ENCODE results near the gene CHSY3.

The CHSY3 gene

DNA sequence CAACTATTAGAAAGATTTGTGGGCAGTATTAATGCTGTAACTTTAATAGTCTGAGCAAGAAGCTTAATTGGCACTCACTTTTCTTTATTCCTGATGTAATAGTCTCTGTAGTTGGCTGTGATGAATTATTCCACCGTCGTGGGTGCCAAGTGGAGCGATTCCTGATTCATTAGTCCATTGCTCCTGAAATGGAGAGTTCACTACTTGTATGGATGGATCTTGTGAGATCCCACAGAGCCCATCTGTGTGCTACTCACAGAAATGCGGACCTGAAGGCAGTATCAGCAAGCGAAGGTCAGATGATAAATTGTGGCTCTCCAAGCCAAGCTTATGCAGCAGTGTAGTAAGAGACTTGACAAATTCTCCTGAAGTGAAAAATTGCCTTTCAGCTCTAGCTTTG lies 212.2 kb downstream of the CHSY3 start (continued):
- TF ChIP-seq, protein P1, sequence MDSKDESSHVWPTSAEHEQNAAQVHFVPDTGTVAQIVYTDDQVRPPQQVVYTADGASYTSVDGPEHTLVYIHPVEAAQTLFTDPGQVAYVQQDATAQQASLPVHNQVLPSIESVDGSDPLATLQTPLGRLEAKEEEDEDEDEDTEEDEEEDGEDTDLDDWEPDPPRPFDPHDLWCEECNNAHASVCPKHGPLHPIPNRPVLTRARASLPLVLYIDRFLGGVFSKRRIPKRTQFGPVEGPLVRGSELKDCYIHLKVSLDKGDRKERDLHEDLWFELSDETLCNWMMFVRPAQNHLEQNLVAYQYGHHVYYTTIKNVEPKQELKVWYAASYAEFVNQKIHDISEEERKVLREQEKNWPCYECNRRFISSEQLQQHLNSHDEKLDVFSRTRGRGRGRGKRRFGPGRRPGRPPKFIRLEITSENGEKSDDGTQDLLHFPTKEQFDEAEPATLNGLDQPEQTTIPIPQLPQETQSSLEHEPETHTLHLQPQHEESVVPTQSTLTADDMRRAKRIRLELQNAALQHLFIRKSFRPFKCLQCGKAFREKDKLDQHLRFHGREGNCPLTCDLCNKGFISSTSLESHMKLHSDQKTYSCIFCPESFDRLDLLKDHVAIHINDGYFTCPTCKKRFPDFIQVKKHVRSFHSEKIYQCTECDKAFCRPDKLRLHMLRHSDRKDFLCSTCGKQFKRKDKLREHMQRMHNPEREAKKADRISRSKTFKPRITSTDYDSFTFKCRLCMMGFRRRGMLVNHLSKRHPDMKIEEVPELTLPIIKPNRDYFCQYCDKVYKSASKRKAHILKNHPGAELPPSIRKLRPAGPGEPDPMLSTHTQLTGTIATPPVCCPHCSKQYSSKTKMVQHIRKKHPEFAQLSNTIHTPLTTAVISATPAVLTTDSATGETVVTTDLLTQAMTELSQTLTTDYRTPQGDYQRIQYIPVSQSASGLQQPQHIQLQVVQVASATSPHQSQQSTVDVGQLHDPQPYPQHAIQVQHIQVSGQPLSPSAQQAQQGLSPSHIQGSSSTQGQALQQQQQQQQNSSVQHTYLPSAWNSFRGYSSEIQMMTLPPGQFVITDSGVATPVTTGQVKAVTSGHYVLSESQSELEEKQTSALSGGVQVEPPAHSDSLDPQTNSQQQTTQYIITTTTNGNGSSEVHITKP (tag by site-specific recombination; IDR thresholded peaks at IDR 0.05) = no peak

DNA sequence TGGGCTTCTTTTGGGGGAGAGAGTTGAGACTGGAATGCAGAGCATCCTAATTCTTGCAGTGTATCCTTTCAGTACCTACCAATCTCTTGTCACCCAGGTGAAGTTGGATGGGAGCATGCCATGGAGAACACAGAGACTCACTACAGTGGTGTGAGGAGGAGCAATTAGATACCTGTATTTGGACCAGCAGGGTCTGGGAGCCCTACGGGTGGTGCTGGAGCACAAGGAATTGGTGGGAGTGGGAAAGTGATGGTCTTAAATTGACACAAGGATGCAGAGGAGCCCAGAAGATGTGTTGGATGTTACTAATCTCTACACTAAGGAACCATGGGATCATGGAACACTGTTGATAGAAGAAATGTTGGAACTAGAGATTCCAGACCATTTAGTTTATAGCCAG lies 212.7 kb downstream of the CHSY3 start:
- H3K27ac ChIP-seq (ENCODE audit: extremely low read depth, low read depth, low read length) = no peak overlapping the region
- ChIA-PET POLR2A (no interaction called here), CTCF (interaction anchor here (0.7 kb wide), 1 partner anchor 604 kb away, joined by 6 read pairs; no protein-coding TSS in a partner anchor)
- no peaks in the 10 kb centered on the region for H3K9me3 ChIP-seq (ENCODE audit: control insufficient read depth, insufficient read depth, low read depth, low read length)
- no peaks in the 10 kb centered on the region for H3K36me3 ChIP-seq (ENCODE audit: control insufficient read depth in 2 of 2, insufficient read depth in 1 of 2, low read length in 2 of 2)
- TF ChIP-seq ZNF621 (tag by site-specific recombination; IDR thresholded peaks at IDR 0.05) = no peak
- TF ChIP-seq PRDM1 (tag by site-specific recombination; IDR thresholded peaks at IDR 0.05) = no peak
- TF ChIP-seq, protein P2, sequence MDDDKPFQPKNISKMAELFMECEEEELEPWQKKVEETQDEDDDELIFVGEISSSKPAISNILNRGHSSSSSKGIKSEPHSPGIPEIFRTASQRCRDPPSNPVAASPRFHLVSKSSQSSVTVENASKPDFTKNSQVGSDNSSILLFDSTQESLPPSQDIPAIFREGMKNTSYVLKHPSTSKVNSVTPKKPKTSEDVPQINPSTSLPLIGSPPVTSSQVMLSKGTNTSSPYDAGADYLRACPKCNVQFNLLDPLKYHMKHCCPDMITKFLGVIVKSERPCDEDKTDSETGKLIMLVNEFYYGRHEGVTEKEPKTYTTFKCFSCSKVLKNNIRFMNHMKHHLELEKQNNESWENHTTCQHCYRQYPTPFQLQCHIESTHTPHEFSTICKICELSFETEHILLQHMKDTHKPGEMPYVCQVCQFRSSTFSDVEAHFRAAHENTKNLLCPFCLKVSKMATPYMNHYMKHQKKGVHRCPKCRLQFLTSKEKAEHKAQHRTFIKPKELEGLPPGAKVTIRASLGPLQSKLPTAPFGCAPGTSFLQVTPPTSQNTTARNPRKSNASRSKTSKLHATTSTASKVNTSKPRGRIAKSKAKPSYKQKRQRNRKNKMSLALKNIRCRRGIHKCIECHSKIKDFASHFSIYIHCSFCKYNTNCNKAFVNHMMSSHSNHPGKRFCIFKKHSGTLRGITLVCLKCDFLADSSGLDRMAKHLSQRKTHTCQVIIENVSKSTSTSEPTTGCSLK (tag by site-specific recombination; IDR thresholded peaks at IDR 0.05) = no peak
- TF ChIP-seq ZNF169 (tag by site-specific recombination; IDR thresholded peaks at IDR 0.05) = no peak
- TF ChIP-seq ZFP41 (tag by site-specific recombination; IDR thresholded peaks at IDR 0.05; ENCODE audit: borderline replicate concordance) = no peak
- TF ChIP-seq, protein P3, sequence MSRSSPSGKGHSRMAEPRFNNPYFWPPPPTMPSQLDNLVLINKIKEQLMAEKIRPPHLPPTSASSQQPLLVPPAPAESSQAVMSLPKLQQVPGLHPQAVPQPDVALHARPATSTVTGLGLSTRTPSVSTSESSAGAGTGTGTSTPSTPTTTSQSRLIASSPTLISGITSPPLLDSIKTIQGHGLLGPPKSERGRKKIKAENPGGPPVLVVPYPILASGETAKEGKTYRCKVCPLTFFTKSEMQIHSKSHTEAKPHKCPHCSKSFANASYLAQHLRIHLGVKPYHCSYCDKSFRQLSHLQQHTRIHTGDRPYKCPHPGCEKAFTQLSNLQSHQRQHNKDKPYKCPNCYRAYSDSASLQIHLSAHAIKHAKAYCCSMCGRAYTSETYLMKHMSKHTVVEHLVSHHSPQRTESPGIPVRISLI (tag by site-specific recombination; IDR thresholded peaks at IDR 0.05) = no peak
- no peak for TF ChIP-seq ZNF521 (tag by site-specific recombination; IDR thresholded peaks at IDR 0.05)
- TF ChIP-seq ZNF624 (tag by site-specific recombination; IDR thresholded peaks at IDR 0.05) = no peak
- TF ChIP-seq ZNF366 (tag by site-specific recombination; conservative IDR thresholded peaks at IDR 0.05) = no peak
- TF ChIP-seq ZNF596 (tag by site-specific recombination; IDR thresholded peaks at IDR 0.05) = no peak
- no peak for TF ChIP-seq ZNF132 (tag by site-specific recombination; IDR thresholded peaks at IDR 0.05; ENCODE audit: borderline replicate concordance)
- no peak for TF ChIP-seq GLIS1 (tag by site-specific recombination; IDR thresholded peaks at IDR 0.05)
- TF ChIP-seq ZNF777 (tag by site-specific recombination; IDR thresholded peaks at IDR 0.05; ENCODE audit: borderline replicate concordance) = no peak
- TF ChIP-seq ZNF48 (tag by site-specific recombination; IDR thresholded peaks at IDR 0.05) = no peak
- TF ChIP-seq, protein P4, sequence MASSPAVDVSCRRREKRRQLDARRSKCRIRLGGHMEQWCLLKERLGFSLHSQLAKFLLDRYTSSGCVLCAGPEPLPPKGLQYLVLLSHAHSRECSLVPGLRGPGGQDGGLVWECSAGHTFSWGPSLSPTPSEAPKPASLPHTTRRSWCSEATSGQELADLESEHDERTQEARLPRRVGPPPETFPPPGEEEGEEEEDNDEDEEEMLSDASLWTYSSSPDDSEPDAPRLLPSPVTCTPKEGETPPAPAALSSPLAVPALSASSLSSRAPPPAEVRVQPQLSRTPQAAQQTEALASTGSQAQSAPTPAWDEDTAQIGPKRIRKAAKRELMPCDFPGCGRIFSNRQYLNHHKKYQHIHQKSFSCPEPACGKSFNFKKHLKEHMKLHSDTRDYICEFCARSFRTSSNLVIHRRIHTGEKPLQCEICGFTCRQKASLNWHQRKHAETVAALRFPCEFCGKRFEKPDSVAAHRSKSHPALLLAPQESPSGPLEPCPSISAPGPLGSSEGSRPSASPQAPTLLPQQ (tag by site-specific recombination; IDR thresholded peaks at IDR 0.05) = no peak
- TF ChIP-seq ZNF473 (tag by site-specific recombination; IDR thresholded peaks at IDR 0.05) = no peak
- TF ChIP-seq, protein P5, sequence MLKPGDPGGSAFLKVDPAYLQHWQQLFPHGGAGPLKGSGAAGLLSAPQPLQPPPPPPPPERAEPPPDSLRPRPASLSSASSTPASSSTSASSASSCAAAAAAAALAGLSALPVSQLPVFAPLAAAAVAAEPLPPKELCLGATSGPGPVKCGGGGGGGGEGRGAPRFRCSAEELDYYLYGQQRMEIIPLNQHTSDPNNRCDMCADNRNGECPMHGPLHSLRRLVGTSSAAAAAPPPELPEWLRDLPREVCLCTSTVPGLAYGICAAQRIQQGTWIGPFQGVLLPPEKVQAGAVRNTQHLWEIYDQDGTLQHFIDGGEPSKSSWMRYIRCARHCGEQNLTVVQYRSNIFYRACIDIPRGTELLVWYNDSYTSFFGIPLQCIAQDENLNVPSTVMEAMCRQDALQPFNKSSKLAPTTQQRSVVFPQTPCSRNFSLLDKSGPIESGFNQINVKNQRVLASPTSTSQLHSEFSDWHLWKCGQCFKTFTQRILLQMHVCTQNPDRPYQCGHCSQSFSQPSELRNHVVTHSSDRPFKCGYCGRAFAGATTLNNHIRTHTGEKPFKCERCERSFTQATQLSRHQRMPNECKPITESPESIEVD (tag by site-specific recombination; IDR thresholded peaks at IDR 0.05) = no peak
- no peaks in the 10 kb centered on the region for H3K4me1 ChIP-seq (ENCODE audit: control insufficient read depth, insufficient read depth, low read length)
- H3K4me3 ChIP-seq (ENCODE audit: low read depth, low read length) = no peak overlapping the region

Measured in HEK293 (cell line).